GM19351 (cell line): Measurements from ENCODE around the gene NAALADL2.
"Not testable (repeated sequence)": the region's sequence is repeated elsewhere in the genome, so short reads cannot be mapped to it uniquely, and the experiment has no call there.

ENCODE experiments used
- ATAC-seq: cut with Tn5 transposase; IDR thresholded peaks from one replicate; pipeline ENCODE4 v1.9.1; 2021; ENCODE audit warnings: mild to moderate bottlenecking, moderate library complexity; ENCODE audit not compliant: unreplicated experiment

NAALADL2 gene

GRCh38 chr3:175066617-175067415 lies 207.7 kb downstream of the NAALADL2 start:
- ATAC-seq = no peak

GRCh38 chr3:175068587-175068986 lies 209.5 kb downstream of the NAALADL2 start:
- ATAC-seq = no peak

DNA sequence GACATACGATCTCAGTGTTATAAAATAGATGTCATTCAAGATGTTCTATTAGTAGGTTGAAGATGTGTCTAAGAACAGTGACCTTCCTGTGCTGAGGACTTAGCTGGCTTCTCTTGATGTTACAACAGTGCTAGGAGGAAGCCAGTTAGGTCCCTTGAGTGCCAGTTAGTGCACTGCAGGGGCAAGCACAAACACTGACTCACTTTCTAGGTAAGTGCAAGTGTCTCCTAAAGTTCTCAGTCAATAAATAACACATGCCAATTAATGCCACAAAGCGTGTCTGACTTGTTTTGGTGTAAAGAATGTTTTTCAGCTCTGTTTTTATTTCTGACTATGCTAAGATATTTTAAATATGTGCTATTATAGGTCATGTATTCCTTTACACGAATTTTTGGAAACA lies 211.8 kb downstream of the NAALADL2 start:
- ATAC-seq = no peak

- ATAC-seq = no peak
These were observed 214.2 kb downstream of the NAALADL2 start for GRCh38 chr3:175073219-175073905.

DNA sequence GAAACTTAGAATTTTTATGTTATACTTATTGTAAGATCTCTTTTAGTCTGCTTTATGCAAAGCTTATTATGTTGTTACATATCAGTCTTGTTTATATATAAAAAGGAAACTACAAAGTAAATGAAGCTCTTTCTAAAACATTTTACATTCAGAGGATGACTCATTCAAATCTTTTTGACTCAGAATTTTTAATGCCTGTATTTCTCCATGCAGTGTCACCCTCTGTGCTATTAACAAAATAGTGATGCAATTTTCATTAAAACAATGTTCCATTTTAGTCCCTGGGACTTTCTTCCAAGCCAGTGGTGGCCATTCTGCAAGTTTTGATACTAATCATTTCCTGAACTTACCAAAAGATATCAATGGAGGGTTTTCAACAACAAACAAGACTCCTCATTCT lies 216.1 kb downstream of the NAALADL2 start:
- ATAC-seq = no peak

- no peak for ATAC-seq
These were observed 218.1 kb downstream of the NAALADL2 start for GRCh38 chr3:175077216-175077615.

GRCh38 chr3:175082631-175083030 lies 223.5 kb downstream of the NAALADL2 start:
- ATAC-seq = no peak

DNA sequence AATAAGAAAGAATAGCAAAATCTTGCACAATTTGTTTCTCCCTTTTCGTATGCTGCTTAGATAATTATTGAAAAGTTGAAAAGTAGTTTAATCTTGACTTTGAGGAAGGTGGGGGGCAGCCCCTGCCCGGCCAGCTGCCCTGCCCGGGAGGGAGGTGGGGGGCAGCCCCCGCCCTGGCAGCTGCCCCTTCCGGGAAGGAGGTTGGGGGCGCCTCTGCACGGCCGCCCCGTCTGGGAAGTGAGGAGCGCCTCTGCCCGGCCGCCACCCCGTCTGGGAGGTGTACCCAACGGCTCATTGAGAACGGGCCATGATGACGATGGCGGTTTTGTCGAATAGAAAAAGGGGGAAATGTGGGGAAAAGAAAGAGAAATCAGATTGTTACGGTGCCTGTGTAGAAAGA lies 228.0 kb downstream of the NAALADL2 start:
- not testable (repeated sequence) for ATAC-seq

GRCh38 chr3:175088766-175089380 lies 229.7 kb downstream of the NAALADL2 start:
- no peak for ATAC-seq

DNA sequence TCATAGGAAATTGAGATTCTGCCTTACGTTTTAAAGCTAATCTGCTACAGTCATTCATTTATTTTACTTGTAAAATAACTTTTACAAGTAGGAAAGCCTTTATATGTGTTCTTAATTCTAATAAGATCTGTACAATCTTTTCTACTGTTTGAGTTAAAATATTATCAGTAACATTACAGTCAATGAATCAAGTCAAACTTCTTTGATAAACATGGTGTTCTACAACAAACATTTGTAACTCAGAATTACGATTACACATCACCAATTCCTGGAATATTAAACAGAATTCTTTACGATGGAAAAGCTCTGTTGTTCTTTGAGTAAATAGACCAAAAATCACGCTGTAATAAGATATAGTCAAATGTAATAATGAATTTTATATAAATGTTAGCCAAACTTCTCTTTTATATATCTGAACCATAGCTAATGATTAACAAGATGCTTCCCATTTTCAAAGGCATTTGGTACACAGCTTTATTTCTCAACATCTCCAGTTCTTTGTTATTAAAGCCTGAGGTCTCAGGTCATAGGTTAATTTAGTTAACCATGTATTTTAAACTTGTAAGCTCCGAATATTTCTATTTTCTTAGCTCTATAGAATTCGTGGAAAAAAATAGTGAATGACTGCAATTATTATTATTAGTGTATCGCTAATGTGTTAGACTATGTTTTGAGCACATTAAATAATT lies 232.4 kb downstream of the NAALADL2 start:
- ATAC-seq = no peak

- no peak for ATAC-seq
These were observed 234.6 kb downstream of the NAALADL2 start for GRCh38 chr3:175093748-175094147.

GRCh38 chr3:175094344-175094743 lies 235.2 kb downstream of the NAALADL2 start:
- ATAC-seq = no peak

GRCh38 chr3:175098644-175099043 lies 239.5 kb downstream of the NAALADL2 start:
- no peak for ATAC-seq

GRCh38 chr3:175102161-175102560 lies 243.0 kb downstream of the NAALADL2 start:
- ATAC-seq = no peak

DNA sequence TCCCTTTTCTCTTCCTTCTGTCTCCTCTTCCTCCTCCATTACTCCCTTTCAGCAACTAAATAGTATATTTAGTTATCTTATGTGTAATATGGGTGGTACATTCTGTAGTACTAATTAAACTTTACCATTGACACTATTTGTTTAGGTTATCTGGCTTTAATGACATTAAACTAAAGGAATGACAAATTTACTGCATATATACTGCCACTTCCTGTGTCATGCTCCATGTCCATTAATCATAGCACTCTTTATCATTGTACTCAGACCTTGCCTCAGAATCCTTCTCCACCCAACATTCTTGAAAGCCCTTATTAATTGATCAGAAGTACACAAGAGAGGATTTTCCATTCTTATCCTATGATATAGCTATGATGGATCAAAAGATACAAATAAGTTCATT lies 244.2 kb downstream of the NAALADL2 start:
- ATAC-seq = no peak

DNA sequence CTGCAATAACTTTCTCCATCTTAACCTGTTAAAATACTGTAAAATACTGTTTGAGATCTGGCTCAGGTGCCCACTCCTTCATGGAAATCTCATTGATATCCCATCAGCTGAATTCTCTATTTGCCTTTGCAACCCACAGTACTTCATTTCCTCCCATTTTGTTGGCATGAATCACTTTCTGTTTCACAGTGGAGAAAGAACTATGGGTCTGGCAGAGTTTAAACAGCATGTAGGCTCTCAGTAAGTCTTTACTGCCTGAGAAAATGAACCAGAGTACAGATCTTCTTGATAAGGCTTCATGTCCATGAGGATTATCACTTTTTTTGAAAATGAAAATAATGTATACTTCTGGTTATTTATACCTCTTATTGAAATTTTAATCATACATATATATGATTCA lies 245.9 kb downstream of the NAALADL2 start:
- ATAC-seq = no peak

DNA sequence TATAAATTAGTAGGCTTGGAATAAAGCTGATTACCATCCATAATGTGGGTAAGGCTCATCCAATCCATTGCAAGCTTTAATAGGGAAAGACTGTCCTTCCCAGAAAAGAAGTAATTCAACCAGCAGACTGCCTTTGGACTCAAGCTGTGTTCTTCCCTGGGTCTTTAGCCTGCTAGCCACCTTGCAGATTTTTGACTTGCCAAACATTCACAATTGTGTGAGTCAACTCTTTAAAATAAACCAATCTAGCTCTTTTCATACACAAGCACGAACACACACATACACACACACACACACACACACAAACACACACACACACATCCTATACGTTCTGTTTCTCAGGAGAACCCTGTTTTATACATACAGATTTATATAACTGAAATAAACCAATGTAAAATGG lies 248.1 kb downstream of the NAALADL2 start:
- ATAC-seq = no peak

DNA sequence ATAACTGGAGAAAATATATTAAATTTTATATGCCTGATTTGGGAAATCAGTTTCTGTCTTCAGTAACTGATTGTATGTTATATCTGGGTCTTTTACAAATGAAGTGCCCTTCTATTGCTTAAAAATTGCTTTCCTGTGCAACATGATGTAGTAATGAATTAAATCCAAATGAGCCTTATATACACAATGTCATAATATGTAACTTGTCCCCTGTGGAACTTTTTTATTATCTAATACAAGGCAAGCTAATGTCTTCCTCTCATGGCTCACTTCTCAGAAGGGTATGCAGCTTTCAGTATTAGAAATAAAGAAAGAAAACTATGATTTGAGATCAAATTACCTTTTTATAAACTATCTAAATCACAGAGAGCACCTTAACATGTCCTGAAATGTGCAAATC lies 248.9 kb downstream of the NAALADL2 start:
- no peak for ATAC-seq

- no peak for ATAC-seq
These were observed 249.5 kb downstream of the NAALADL2 start for GRCh38 chr3:175108613-175109151.

DNA sequence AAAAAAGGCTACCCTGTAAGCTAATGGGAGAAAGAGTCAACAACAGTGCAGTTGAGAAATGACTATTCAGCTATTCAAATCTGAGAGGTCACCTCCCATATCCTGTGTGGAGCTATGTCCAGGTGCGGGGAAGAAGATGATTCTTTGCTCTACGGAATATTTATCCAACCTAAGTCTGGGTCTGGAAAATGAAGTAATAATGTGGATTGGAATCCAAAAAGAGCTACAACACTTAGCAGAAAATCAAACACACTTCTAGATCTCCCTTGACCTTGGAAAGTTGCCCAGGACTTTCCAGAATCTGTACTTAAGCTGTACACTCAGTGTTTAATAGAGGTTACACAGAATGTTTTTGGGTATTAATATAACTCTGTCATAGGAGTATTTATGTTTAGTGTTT lies 251.9 kb downstream of the NAALADL2 start:
- ATAC-seq = no peak

GRCh38 chr3:175118382-175118941 lies 259.3 kb downstream of the NAALADL2 start:
- no peak for ATAC-seq
